Fibroblast of lung (primary cell): Measurements from ENCODE around the gene USP20.

Experiments
- CTCF ChIP-seq, 2 donors: IDR thresholded peaks in 1 of 2; conservative IDR thresholded peaks in 1 of 2; 1 replicate in 1 of 2; 2 replicates in 1 of 2; pipeline ENCODE4 v1.5.1; 2011 to 2012; ENCODE audit warnings: low read length in 2 of 2, control low read depth in 1 of 2, inconsistent platforms in 1 of 2, low read depth in 1 of 2, mild to moderate bottlenecking in 1 of 2
- EZH2 ChIP-seq: IDR thresholded peaks from 2 replicates; pipeline ENCODE4 v1.5.1; 2012; ENCODE audit warnings: low read length, control low read depth, mild to moderate bottlenecking; ENCODE audit errors: missing control alignments

- no peak for TF ChIP-seq CTCF (conservative IDR thresholded peaks at IDR 0.05 in 1 of 2, IDR thresholded peaks at IDR 0.05 in 1 of 2; ENCODE audit: low read depth in 1 of 2, low read length in 2 of 2)
- no peak for TF ChIP-seq EZH2
These were observed 32.1 kb downstream of the USP20 start for GRCh38 chr9:129867136-129868022.
